Mucosa of stomach (tissue), 1 donor: ENCODE data around the gene DSCAML1.
"Not testable (repeated sequence)": the region's sequence is repeated elsewhere in the genome, so short reads cannot be mapped to it uniquely, and the experiment has no call there.

ENCODE experiments used
- H3K27me3 ChIP-seq: one replicate; pipeline ENCODE4 v1.7.0; 2013; ENCODE audit warnings: mild to moderate bottlenecking, low read length; ENCODE audit not compliant: control insufficient read depth, insufficient read depth
- H3K36me3 ChIP-seq: one replicate; pipeline ENCODE4 v1.7.0; 2013; ENCODE audit warnings: low read length; ENCODE audit not compliant: control insufficient read depth, insufficient read depth
- H3K4me1 ChIP-seq: one replicate; pipeline ENCODE4 v1.7.0; 2013; ENCODE audit warnings: mild to moderate bottlenecking, low read length; ENCODE audit not compliant: control insufficient read depth, insufficient read depth
- H3K4me3 ChIP-seq: one replicate; pipeline ENCODE4 v1.7.0; 2013; ENCODE audit warnings: low read length
- H3K9ac ChIP-seq: one replicate; pipeline ENCODE4 v1.7.0; 2013; ENCODE audit warnings: mild to moderate bottlenecking, low read length, moderate library complexity
- H3K9me3 ChIP-seq: one replicate; pipeline ENCODE4 v1.7.0; 2013; ENCODE audit warnings: mild to moderate bottlenecking, low read length, moderate library complexity; ENCODE audit not compliant: control insufficient read depth
- donor health status: Pancreatic carcinoma.

Gene DSCAML1

DNA sequence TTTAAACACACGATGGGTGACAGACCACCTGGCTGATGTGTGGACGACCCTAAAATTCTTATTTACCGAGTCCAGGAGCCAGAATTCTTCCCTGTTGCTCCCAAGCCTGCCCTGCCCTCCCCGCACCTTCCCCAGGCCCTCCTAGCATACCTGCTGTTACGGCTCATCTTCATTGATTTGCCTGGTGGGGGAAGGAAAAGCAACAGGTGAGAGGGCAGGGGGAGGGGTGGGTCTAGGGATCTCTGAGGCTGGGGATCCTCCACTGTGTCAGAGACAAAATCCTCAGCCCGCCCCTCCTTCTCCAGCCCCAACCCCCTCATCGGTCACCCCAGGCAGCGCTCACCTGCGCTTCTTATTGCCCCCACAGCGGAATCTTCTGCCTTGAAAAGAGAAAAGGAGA, 23.5 kb upstream of the DSCAML1 start:
- Histone ChIP-seq H3K9ac (no peak overlapping the region), H3K9me3 (no peaks in the 10 kb centered on the region), H3K36me3 (no peaks in the 10 kb centered on the region), H3K4me1 (peaks cover 25% of the 10 kb centered on the region), H3K4me3 (no peak overlapping the region), H3K27me3 (no peaks in the 10 kb centered on the region)

- Histone ChIP-seq H3K27me3 (no peaks in the 10 kb centered on the region), H3K4me1 (peaks cover 27% of the 10 kb centered on the region), H3K9me3 (no peaks in the 10 kb centered on the region), H3K9ac (no peak overlapping the region), H3K36me3 (no peaks in the 10 kb centered on the region), H3K4me3 (no peak overlapping the region)
Measured at GRCh38 chr11:117820071-117820470, 23.1 kb upstream of the DSCAML1 start.

- no peak overlapping the region for H3K9ac ChIP-seq
- no peaks in the 10 kb centered on the region for H3K9me3 ChIP-seq
- H3K27me3 ChIP-seq = no peaks in the 10 kb centered on the region
- no peak overlapping the region for H3K4me3 ChIP-seq
- H3K36me3 ChIP-seq = no peaks in the 10 kb centered on the region
- peaks cover 32% of the 10 kb centered on the region for H3K4me1 ChIP-seq
Measured at GRCh38 chr11:117819096-117820040, 22.4 kb upstream of the DSCAML1 start.

DNA sequence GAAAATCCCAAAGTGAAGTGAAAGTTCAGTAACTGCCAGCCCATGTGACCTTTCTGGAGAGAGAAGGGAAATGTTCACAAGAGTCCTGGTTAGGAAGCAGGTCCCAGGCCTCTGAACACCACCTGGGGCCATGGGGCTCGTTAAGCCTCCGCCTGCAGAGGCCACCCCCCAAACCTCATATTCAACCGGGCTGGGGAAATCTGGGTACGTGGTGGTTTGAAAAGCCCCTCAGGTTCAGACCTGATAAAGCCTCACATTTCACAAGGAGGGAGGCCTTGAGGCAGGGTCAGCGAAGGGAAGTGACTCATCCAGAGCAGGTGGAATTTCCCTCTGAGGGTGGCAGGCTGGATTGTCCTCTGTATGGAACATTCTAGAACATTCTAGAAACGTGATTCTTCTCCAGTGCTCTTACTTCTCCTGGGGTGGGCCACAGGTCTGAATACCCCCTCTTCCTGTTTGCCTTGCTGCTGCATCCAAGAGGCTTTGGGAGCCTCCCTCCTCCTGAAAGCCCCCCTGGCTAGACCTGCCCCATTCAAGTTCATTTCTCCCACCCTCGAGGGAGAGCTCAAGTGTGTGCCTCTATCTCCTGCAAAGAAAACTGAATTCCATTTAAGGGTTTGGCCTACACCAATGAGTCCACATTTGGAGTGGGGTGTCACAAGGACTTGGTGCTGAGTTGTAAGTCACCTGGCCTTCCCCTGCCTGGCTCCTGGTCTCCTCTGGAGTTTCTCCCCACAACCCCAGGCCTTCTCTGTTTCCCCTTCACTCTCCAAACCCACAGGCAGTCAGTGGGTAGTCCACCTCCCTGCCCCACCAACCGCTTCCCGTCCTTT, 21.2 kb upstream of the DSCAML1 start:
- H3K9me3 ChIP-seq = no peaks in the 10 kb centered on the region
- H3K27me3 ChIP-seq = no peaks in the 10 kb centered on the region
- H3K36me3 ChIP-seq = no peaks in the 10 kb centered on the region
- no peak overlapping the region for H3K9ac ChIP-seq
- H3K4me3 ChIP-seq = no peak overlapping the region
- H3K4me1 ChIP-seq = peaks cover 28% of the 10 kb centered on the region

GRCh38 chr11:117817368-117818040, 20.5 kb upstream of the DSCAML1 start:
- Histone ChIP-seq H3K4me1 (peaks cover 25% of the 10 kb centered on the region), H3K9me3 (no peaks in the 10 kb centered on the region), H3K9ac (no peak overlapping the region), H3K4me3 (no peak overlapping the region), H3K27me3 (no peaks in the 10 kb centered on the region), H3K36me3 (no peaks in the 10 kb centered on the region)

DNA sequence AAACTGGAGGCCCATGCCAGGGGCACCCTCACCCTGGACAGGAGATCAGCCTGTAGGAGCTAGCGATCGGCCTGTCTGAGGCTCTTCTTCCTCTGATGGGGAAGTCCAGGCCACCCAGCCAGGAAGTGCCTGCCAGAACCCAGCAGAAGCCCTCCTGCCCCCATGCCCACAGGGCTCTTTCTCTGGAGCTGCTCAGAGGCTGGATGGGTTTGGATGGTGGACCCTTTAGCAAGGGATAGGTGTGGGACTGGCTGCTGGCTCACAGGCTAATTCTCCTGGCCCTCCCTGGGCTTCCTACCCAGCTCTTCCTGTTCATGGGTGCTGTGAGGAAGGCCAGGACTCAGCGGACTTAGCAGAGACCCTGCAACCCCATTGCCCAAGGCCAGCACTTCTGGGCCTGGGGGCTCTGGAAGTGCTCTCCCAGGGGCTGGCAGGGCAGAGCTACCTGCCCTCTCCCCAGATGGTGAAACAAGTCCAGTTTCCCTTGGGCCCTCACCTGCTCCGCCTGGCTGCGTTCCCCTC, 19.9 kb upstream of the DSCAML1 start:
- Histone ChIP-seq H3K4me3 (no peak overlapping the region), H3K27me3 (no peaks in the 10 kb centered on the region), H3K36me3 (no peaks in the 10 kb centered on the region), H3K9ac (no peak overlapping the region), H3K9me3 (no peaks in the 10 kb centered on the region), H3K4me1 (peaks cover 25% of the 10 kb centered on the region)

- no peaks in the 10 kb centered on the region for H3K9me3 ChIP-seq
- H3K27me3 ChIP-seq = no peaks in the 10 kb centered on the region
- H3K9ac ChIP-seq = peak overlapping the region; percentile 39
- peaks cover 25% of the 10 kb centered on the region for H3K4me1 ChIP-seq
- no peak overlapping the region for H3K4me3 ChIP-seq
- no peaks in the 10 kb centered on the region for H3K36me3 ChIP-seq
Measured at GRCh38 chr11:117816151-117816741, 19.2 kb upstream of the DSCAML1 start.

DNA sequence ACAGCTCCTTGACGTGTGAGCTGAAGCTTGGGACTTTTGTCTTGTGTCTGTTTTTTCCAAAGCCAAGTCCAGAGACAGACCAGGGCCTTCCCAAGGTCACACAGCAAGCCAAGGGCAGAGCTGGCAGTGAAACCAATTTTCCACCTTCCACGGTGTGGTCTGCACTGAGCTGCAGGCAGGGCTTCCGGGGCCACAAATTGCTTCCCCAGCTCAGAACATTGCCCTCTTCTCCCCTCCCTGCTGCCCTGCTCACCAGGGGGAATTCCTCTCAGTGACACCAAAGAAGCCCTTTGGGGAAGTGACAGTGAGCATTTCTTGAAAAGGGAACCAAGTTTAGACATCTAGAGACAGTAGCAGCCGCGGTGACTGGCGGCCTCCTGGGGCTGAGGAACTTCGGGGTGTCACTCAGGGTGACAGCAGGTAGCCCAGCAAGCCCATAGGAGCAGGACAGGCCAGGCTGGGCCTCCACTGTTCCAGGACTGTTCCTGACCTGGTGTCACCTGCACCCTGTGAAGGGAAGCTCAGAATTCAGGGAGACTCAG, 18.3 kb upstream of the DSCAML1 start:
- peaks cover 25% of the 10 kb centered on the region for H3K4me1 ChIP-seq
- H3K27me3 ChIP-seq = no peaks in the 10 kb centered on the region
- H3K36me3 ChIP-seq = no peaks in the 10 kb centered on the region
- no peak overlapping the region for H3K9ac ChIP-seq
- H3K4me3 ChIP-seq = no peak overlapping the region
- H3K9me3 ChIP-seq = no peaks in the 10 kb centered on the region

- Histone ChIP-seq H3K27me3 (peaks cover under 1% of the 10 kb centered on the region), H3K9ac (no peak overlapping the region), H3K4me3 (no peak overlapping the region), H3K36me3 (no peaks in the 10 kb centered on the region), H3K4me1 (peaks cover 25% of the 10 kb centered on the region), H3K9me3 (no peaks in the 10 kb centered on the region)
Measured at GRCh38 chr11:117814766-117815261, 17.8 kb upstream of the DSCAML1 start.

DNA sequence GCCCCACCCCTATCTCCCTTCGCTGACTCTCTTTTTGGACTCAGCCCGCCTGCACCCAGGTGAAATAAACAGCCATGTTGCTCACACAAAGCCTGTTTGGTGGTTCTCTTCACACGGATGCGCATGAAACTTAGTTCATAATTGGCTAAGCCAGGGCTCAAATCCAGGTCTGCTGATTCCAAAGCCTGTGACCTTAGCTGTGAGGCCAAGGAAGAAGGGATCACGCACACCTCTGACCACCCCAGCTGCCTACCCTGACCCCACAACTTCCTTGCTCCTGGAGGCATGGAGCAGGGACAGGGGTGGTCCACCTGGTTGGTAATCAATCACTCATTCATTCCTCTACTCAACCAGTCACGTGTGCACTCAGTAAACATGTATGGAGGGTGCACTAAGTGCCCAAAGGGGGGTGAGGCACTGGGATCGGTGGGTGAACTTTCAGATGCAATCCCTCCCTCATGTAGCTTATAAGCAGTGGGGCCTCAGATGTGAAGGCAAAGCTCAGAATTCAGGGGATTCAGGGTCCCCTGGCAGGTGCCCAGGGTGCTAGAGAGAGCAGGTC, 17.3 kb upstream of the DSCAML1 start:
- no peak overlapping the region for H3K9ac ChIP-seq

GRCh38 chr11:117810056-117810451, 13.0 kb upstream of the DSCAML1 start:
- not testable (repeated sequence) for H3K9me3 ChIP-seq, H3K4me3 ChIP-seq, H3K9ac ChIP-seq, H3K36me3 ChIP-seq
- Histone ChIP-seq H3K27me3 (peaks cover 16% of the 10 kb centered on the region), H3K4me1 (peaks cover 19% of the 10 kb centered on the region)

More for the DNA sequence above, 17.3 kb upstream of the DSCAML1 start:
- Histone ChIP-seq H3K9me3 (no peaks in the 10 kb centered on the region), H3K36me3 (no peaks in the 10 kb centered on the region), H3K4me3 (no peak overlapping the region), H3K27me3 (peaks cover 5% of the 10 kb centered on the region), H3K4me1 (peaks cover 25% of the 10 kb centered on the region)
